Gastrocnemius medialis (tissue), 4 donors: ENCODE results near the gene RRM2. TPM values are rescaled to one million over a fixed set of nuclear protein-coding genes. Genes with fewer than 3 reads are reported as not detected.

Experiments used
- ATAC-seq, 2 donors: fragments of 150-250 bp; one replicate each; pipeline ENCODE4 v1.9.1; 2016
- DNase-seq, 2 donors: peaks; one replicate each; pipeline ENCODE4 v3.0.0-alpha.2; 2019
- H3K27ac ChIP-seq, 4 donors: fragments of 200-600 bp; sonication (generic); 1 replicate in 1 of 4; 2 replicates in 3 of 4; pipeline ENCODE4 v1.5.1; 2016 to 2018; ENCODE audit warnings: mild to moderate bottlenecking in 2 of 4, moderate library complexity in 1 of 4
- H3K27me3 ChIP-seq, 3 donors: fragments of 200-600 bp; sonication (generic) in 2 of 3; 1 replicate in 1 of 3; 2 replicates in 2 of 3; pipeline versions ENCODE4 v1.5.1 to v1.6.0; 2016 to 2019; ENCODE audit warnings: mild to moderate bottlenecking in 1 of 3, moderate library complexity in 1 of 3
- H3K36me3 ChIP-seq, 2 donors: fragments of 200-600 bp; sonication (generic) in 1 of 2; one replicate each; pipeline ENCODE4 v1.5.1; 2017 to 2018
- H3K4me1 ChIP-seq, 2 donors: fragments of 200-600 bp; sonication (generic) in 1 of 2; one replicate each; pipeline ENCODE4 v1.5.1; 2016 to 2017; ENCODE audit warnings: mild to moderate bottlenecking in 2 of 2
- H3K4me3 ChIP-seq, 4 donors: fragments of 200-600 bp; sonication (generic) in 3 of 4; 1 replicate in 1 of 4; 2 replicates in 3 of 4; pipeline ENCODE4 v1.5.1; 2016 to 2019; ENCODE audit warnings: mild to moderate bottlenecking in 2 of 4
- H3K9me3 ChIP-seq, 3 donors: fragments of 200-600 bp; sonication (generic) in 2 of 3; 1 replicate in 1 of 3; 2 replicates in 2 of 3; pipeline ENCODE4 v1.5.1; 2016 to 2019
- POLR2A ChIP-seq, 2 donors: fragments of 450-650 bp; IDR thresholded peaks; one replicate each; pipeline ENCODE4 v1.6.1; 2017; ENCODE audit warnings: antibody characterized with exemption in 2 of 2, mild to moderate bottlenecking in 2 of 2, moderate library complexity in 2 of 2
- in situ Hi-C, 4 donors: fragments of 200-750 bp; cut with MboI; loops; one replicate each; pipeline versions ENCODE4 v1.15.0 to v1.8.0; 2017; ENCODE audit warnings: low sequenced_read_pairs in 4 of 4
- intact Hi-C: fragments of 100-400 bp; cut with DNase I; formaldehyde crosslinking; loops from one replicate; pipeline ENCODE4 v1.15.1; 2023; ENCODE audit warnings: low total_unique reads
- total RNA-seq, 4 donors: library from RNA; depleted of rRNA; stranded (reverse); fragments of >200 nt; gene quantifications; one replicate each; pipeline versions ENCODE4 v1.1.0 to v1.2.3, GENCODE V29; 2016
- TF ChIP-seq, protein P1 (sequence below), 5 experiments: fragments of 450-650 bp in 3 of 5; fragments of 200-600 bp in 2 of 5; sonication (generic) in 2 of 5; IDR thresholded peaks in 4 of 5; conservative IDR thresholded peaks in 1 of 5; 1 replicate in 4 of 5; 2 replicates in 1 of 5; pipeline ENCODE4 v1.5.1; 2016 to 2019; ENCODE audit warnings: antibody characterized with exemption in 5 of 5, mild to moderate bottlenecking in 3 of 5, moderate library complexity in 3 of 5

Gene RRM2
- total RNA-seq, 4 donors from 2014 or later: 2.0 TPM; not detected in 3

DNA sequence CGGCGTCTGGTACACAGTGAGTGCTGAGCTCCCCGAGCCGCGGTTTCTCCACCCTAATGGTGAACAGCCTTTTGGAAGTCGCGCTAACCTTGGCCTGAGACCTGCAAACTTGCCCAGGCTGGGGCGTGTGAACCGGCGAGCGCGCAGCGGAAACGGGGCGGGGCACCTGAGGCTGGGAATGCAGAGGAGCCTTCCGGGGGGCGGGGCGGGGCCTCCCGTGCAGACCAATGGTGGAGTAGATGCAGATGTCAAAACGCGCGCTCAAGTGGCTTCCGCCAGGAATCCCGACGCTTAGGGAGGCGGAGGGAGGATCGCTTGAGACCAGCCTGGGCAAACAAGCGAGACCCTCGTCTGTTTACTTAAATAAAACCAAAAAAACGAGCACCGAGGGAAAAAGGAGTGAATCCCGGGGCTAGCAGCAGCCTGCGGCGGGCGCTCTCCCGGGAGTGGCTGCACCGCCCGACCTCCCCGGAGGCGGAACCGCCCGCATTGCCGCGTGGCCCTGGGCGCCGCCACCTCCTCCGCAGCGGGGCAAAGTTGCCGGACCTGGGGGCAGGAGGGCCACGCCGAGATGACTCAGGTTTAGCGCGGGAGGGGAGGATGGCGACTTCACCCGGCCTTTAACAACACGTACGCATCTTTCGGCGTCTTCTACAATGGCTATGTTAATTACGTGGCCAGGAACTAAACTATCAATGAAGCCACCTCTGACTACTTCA lies 2.2 kb upstream of the RRM2 start:
- in situ Hi-C loops (loop anchor here in 2 of 4 donors (10.0 to 25.0 kb wide), 4 partner anchors 284 to 542 kb away; no protein-coding TSS in a partner anchor), intact Hi-C loops (loop anchor here (1.0 to 10.0 kb wide), 5 partner anchors 48 to 554 kb away; partner anchors contain the start of genes GRHL1 and HPCAL1)
- H3K4me1 ChIP-seq: peaks cover 15 to 19% of the 10 kb centered on the region in 2 donors

DNA sequence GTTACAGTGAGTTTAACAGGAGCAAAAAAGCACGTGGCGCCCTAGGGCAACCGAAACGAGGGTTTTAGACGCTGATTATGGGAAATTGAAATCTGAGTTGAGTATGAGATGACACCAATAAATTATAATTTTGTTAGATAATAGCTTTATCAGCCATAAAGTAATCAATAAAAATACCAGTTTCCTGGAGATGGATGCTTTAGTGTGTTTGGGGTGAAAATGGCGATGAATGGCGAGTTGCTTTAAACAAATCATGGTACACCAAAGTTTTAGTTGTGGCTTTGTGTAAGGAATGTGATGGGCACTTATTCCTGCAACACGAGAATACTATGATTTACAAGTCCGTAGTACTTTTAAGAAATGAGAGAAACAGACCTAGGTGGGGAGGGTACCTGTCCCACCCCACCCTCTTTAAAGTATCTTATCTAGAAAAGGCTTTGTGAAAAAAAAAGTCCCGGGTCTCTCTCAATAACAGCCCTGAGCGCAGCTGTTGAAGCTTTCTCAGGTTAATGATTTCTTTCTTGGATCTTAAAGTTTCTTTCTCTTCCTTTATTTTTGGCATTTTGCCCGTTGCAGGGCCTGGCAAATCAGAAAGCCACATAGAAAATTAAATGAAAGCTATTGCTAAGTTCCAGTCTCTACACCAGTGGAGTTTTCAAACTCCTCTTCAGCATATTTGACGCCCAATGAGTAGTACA lies 1.5 kb upstream of the RRM2 start:
- no peaks in the 10 kb centered on the region for H3K9me3 ChIP-seq
- H3K27me3 ChIP-seq: peaks cover 12 to 14% (median 14%) of the 10 kb centered on the region in 3 donors
- ATAC-seq: no peak
- intact Hi-C loops (loop anchor here (1.0 to 10.0 kb wide), 5 partner anchors 48 to 554 kb away; partner anchors contain the start of genes GRHL1 and HPCAL1), in situ Hi-C loops (loop anchor here in 2 of 4 donors (10.0 to 25.0 kb wide), 4 partner anchors 284 to 541 kb away; no protein-coding TSS in a partner anchor)
- H3K4me3 ChIP-seq: peak overlapping the region; percentile 66 to 92 (median 78)
- H3K36me3 ChIP-seq: no peaks in the 10 kb centered on the region
- DNase-seq: no peak
- H3K4me1 ChIP-seq: peaks cover 15 to 19% of the 10 kb centered on the region in 2 donors
- H3K27ac ChIP-seq: peak overlapping the region; percentile 58 to 82 (median 74)
- TF ChIP-seq POLR2A (IDR thresholded peaks at IDR 0.05): no peak
- TF ChIP-seq, protein P1, sequence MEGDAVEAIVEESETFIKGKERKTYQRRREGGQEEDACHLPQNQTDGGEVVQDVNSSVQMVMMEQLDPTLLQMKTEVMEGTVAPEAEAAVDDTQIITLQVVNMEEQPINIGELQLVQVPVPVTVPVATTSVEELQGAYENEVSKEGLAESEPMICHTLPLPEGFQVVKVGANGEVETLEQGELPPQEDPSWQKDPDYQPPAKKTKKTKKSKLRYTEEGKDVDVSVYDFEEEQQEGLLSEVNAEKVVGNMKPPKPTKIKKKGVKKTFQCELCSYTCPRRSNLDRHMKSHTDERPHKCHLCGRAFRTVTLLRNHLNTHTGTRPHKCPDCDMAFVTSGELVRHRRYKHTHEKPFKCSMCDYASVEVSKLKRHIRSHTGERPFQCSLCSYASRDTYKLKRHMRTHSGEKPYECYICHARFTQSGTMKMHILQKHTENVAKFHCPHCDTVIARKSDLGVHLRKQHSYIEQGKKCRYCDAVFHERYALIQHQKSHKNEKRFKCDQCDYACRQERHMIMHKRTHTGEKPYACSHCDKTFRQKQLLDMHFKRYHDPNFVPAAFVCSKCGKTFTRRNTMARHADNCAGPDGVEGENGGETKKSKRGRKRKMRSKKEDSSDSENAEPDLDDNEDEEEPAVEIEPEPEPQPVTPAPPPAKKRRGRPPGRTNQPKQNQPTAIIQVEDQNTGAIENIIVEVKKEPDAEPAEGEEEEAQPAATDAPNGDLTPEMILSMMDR (IDR thresholded peaks at IDR 0.05 in 4 of 5, conservative IDR thresholded peaks at IDR 0.05 in 1 of 5): no peak

More for the DNA sequence above, 2.2 kb upstream of the RRM2 start:
- H3K27ac ChIP-seq: peak overlapping the region; percentile 58 to 82 (median 74)
- TF ChIP-seq, protein P1 (IDR thresholded peaks at IDR 0.05 in 4 of 5, conservative IDR thresholded peaks at IDR 0.05 in 1 of 5): peak in 1 of 5 experiments; percentile 11
- TF ChIP-seq POLR2A (IDR thresholded peaks at IDR 0.05): peak; percentile 54 to 64
- H3K9me3 ChIP-seq: no peaks in the 10 kb centered on the region
- no peaks in the 10 kb centered on the region for H3K36me3 ChIP-seq
- DNase-seq: peak; percentile 82 to 91
- H3K4me3 ChIP-seq: peak overlapping the region; percentile 66 to 92 (median 78)
- ATAC-seq: peak; percentile 90 to 92
- peaks cover 12 to 14% (median 14%) of the 10 kb centered on the region in 3 donors for H3K27me3 ChIP-seq

DNA sequence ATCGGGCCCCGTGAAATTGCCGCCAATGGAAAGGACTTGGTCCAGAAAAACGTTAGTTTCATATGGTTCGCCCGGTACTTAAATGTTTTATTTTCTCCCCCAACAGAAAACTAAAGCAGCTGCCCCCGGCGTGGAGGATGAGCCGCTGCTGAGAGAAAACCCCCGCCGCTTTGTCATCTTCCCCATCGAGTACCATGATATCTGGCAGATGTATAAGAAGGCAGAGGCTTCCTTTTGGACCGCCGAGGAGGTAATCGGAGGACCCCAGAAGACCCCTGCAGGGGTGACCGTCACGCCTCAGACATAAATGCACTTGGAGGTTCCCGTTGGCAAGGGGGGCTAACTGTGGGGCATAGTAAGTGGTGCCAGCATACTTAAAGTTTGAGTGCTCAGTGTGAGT lies 742 bp downstream of the RRM2 start:
- Histone ChIP-seq H3K4me3 (peak overlapping the region; percentile 33 to 72 (median 60)), H3K27me3 (peaks cover 12 to 14% (median 14%) of the 10 kb centered on the region in 3 donors), H3K36me3 (no peaks in the 10 kb centered on the region), H3K27ac (no peak overlapping the region), H3K9me3 (no peaks in the 10 kb centered on the region), H3K4me1 (peaks cover 15 to 19% of the 10 kb centered on the region in 2 donors)
- TF ChIP-seq POLR2A (IDR thresholded peaks at IDR 0.05): no peak
- TF ChIP-seq, protein P1 (IDR thresholded peaks at IDR 0.05 in 4 of 5, conservative IDR thresholded peaks at IDR 0.05 in 1 of 5): no peak
- DNase-seq (no peak), ATAC-seq (no peak)
- in situ Hi-C loops: loop anchor here in 2 of 4 donors (10.0 to 25.0 kb wide), 4 partner anchors 282 to 539 kb away; no protein-coding TSS in a partner anchor
- intact Hi-C loops: loop anchor here (5.0 to 10.0 kb wide), 2 partner anchors 179 to 552 kb away; partner anchors contain the start of gene HPCAL1

DNA sequence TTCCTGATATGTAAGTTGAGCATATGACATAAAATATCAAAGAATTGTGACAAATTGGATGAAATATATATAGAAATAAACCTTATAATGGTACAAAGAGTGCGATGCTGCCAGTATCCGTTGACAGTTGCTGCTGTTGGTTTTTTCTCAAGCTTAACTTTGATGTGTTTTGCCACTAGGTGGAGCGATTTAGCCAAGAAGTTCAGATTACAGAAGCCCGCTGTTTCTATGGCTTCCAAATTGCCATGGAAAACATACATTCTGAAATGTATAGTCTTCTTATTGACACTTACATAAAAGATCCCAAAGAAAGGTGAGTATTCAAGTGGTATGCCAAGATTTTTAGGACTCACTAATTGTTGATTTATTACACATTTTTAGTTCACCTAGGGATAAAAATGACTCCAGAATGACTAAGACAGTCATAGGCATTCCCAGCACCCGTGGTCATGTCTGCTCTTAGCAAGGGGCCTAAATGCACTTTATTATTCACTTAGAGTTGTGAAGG lies 2.1 kb downstream of the RRM2 start:
- intact Hi-C loops (loop anchor here (1.0 to 10.0 kb wide), 4 partner anchors 178 to 550 kb away; partner anchors contain the start of gene HPCAL1), in situ Hi-C loops (loop anchor here (10.0 to 25.0 kb wide), 4 partner anchors 280 to 538 kb away; no protein-coding TSS in a partner anchor)
- H3K4me3 ChIP-seq: no peak overlapping the region
- H3K9me3 ChIP-seq: no peaks in the 10 kb centered on the region
- TF ChIP-seq, protein P1 (IDR thresholded peaks at IDR 0.05 in 4 of 5, conservative IDR thresholded peaks at IDR 0.05 in 1 of 5): peak; percentile 37 to 72 (median 67)
- TF ChIP-seq POLR2A (IDR thresholded peaks at IDR 0.05): no peak
- ATAC-seq (no peak), DNase-seq (peak in 1 of 2 donors; percentile 32)
- peaks cover 15 to 19% of the 10 kb centered on the region in 2 donors for H3K4me1 ChIP-seq
- no peak overlapping the region for H3K27ac ChIP-seq
- no peaks in the 10 kb centered on the region for H3K36me3 ChIP-seq
- H3K27me3 ChIP-seq: peaks cover 12 to 14% (median 14%) of the 10 kb centered on the region in 3 donors
